Astrocyte of the hippocampus (primary cell): ENCODE results near the gene VARS2.

Source experiments
- DNase-seq: peaks from one replicate; pipeline ENCODE4 v3.0.0; 2011; ENCODE audit warnings: low read depth, low spot score

VARS2 gene

GRCh38 chr6:30928677-30929076 lies 14.6 kb downstream of the VARS2 start:
- DNase-seq = no peak

GRCh38 chr6:30930506-30930905 lies 16.5 kb downstream of the VARS2 start:
- no peak for DNase-seq

GRCh38 chr6:30931272-30931671 lies 17.2 kb downstream of the VARS2 start:
- no peak for DNase-seq

GRCh38 chr6:30931969-30932645 lies 18.1 kb downstream of the VARS2 start, which contains the start of gene SFTA2:
SFTA2 (minus strand) TSS chr6:30932170; CDS start chr6:30932096, 74 bp downstream.
- no peak for DNase-seq

- DNase-seq = no peak
Measured at GRCh38 chr6:30932665-30933365, 18.8 kb downstream of the VARS2 start.

GRCh38 chr6:30935018-30935417 lies 21.0 kb downstream of the VARS2 start:
- DNase-seq = no peak

GRCh38 chr6:30937265-30937664 lies 23.2 kb downstream of the VARS2 start:
- DNase-seq = no peak

GRCh38 chr6:30938730-30939129 lies 24.7 kb downstream of the VARS2 start:
- DNase-seq = no peak

GRCh38 chr6:30939473-30939872 lies 25.4 kb downstream of the VARS2 start:
- no peak for DNase-seq

- DNase-seq = no peak
Measured at GRCh38 chr6:30940361-30940986, 26.4 kb downstream of the VARS2 start, which contains the start of gene MUCL3. MUCL3 (plus strand) TSS chr6:30940973; CDS start chr6:30941000, 27 bp downstream.

- DNase-seq = peak; percentile 90
Measured at GRCh38 chr6:30942338-30943060, 28.5 kb downstream of the VARS2 start.

GRCh38 chr6:30944051-30944450 lies 30.0 kb downstream of the VARS2 start:
- no peak for DNase-seq

- DNase-seq = no peak
Measured at GRCh38 chr6:30945281-30945680, 31.2 kb downstream of the VARS2 start.

- no peak for DNase-seq
Measured at GRCh38 chr6:30947231-30947630, 33.2 kb downstream of the VARS2 start.

GRCh38 chr6:30948811-30949210 lies 34.8 kb downstream of the VARS2 start:
- DNase-seq = no peak

- DNase-seq = no peak
Measured at GRCh38 chr6:30951907-30952469, 38.0 kb downstream of the VARS2 start.

- DNase-seq = no peak
Measured at GRCh38 chr6:30954631-30955366, 40.8 kb downstream of the VARS2 start.

- peak; percentile 57 for DNase-seq
Measured at GRCh38 chr6:30955367-30956042, 41.5 kb downstream of the VARS2 start.

GRCh38 chr6:30957716-30958115 lies 43.7 kb downstream of the VARS2 start:
- DNase-seq = no peak

- no peak for DNase-seq
Measured at GRCh38 chr6:30960907-30961673, 47.1 kb downstream of the VARS2 start.
